BE2C (cell line): ENCODE results near the gene NOLC1. TPM values are rescaled to one million over a fixed set of nuclear protein-coding genes. Genes with fewer than 3 reads are reported as not detected.

Source experiments
- DNase-seq: peaks from one replicate; pipeline ENCODE4 v3.0.0-alpha.2; 2020
- H3K27me3 ChIP-seq: fragments of 250-450 bp; sonication (Bioruptor Pico); 2 replicates; pipeline ENCODE4 v1.5.1; 2020; ENCODE audit warnings: mild to moderate bottlenecking
- H3K36me3 ChIP-seq: fragments of 250-450 bp; sonication (Bioruptor Pico); 2 replicates; pipeline ENCODE4 v1.5.1; 2020; ENCODE audit warnings: mild to moderate bottlenecking
- H3K4me1 ChIP-seq: fragments of 250-450 bp; sonication (Bioruptor Pico); 2 replicates; pipeline ENCODE4 v1.5.1; 2020
- H3K4me3 ChIP-seq: 2 replicates; pipeline ENCODE4 v1.5.1; 2011; ENCODE audit warnings: low read depth, low read length
- H3K9me3 ChIP-seq: fragments of 250-450 bp; sonication (Bioruptor Pico); 2 replicates; pipeline ENCODE4 v1.5.1; 2020
- polyA plus RNA-seq: library from polyadenylated mRNA; unstranded; fragments of >200 nt; gene quantifications from one replicate; pipeline ENCODE4 v1.2.1, GENCODE V29; 2012; ENCODE audit warnings: low read depth, missing spikeins; ENCODE audit not compliant: insufficient read length, insufficient read depth
- TF ChIP-seq, protein P1 (sequence below): IDR thresholded peaks from 2 replicates; pipeline ENCODE4 v1.5.1; 2012; ENCODE audit warnings: mild to moderate bottlenecking, low read depth, low read length

NOLC1 gene
- 250 TPM for polyA plus RNA-seq

DNA sequence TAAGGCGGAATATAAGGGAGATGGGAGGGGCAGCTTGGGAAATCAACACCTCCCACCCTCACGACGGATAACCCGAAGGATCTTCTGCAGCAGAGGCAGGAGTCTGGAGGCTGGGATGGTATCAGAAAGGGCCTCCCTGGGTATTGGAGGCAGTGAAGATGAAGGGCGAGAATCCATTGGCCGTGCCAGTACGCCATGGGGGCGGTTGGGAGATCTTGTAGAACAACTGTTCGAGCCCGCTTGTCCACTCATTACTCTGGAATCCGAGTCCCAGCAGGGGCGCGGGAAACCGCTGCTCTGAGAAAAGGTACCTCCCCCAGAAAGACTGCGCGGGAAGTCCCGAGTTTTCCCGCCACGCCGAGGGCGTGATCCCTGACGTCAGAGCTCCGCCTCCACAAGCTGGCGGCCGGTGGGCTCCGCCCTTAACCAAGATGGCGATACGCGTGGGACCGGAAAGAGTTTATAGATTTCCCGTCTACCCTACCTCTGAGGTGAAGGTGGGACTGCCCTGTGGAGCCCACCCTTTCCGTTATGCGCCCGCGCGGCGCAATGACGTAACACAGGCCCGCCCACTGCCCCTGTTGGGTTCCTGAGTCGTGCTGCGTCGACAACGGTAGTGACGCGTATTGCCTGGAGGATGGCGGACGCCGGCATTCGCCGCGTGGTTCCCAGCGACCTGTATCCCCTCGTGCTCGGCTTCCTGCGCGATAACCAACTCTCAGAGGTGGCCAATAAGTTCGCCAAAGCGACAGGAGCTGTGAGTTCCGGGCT, at the start of gene NOLC1:
NOLC1 (plus strand) TSS at position 616 of the 771 bp plus-strand sequence; CDS start at position 638, 22 bp downstream.
- Histone ChIP-seq H3K9me3 (no peaks in the 10 kb centered on the region), H3K4me3 (peak within 1 kb of the TSS; percentile 99), H3K4me1 (peaks cover 9% of the 10 kb centered on the region), H3K36me3 (peaks cover 82% of the 10 kb centered on the region), H3K27me3 (no peaks in the 10 kb centered on the region)
- DNase-seq = peak; percentile 97
- TF ChIP-seq, protein P1, sequence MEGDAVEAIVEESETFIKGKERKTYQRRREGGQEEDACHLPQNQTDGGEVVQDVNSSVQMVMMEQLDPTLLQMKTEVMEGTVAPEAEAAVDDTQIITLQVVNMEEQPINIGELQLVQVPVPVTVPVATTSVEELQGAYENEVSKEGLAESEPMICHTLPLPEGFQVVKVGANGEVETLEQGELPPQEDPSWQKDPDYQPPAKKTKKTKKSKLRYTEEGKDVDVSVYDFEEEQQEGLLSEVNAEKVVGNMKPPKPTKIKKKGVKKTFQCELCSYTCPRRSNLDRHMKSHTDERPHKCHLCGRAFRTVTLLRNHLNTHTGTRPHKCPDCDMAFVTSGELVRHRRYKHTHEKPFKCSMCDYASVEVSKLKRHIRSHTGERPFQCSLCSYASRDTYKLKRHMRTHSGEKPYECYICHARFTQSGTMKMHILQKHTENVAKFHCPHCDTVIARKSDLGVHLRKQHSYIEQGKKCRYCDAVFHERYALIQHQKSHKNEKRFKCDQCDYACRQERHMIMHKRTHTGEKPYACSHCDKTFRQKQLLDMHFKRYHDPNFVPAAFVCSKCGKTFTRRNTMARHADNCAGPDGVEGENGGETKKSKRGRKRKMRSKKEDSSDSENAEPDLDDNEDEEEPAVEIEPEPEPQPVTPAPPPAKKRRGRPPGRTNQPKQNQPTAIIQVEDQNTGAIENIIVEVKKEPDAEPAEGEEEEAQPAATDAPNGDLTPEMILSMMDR = no peak

- Histone ChIP-seq H3K27me3 (no peaks in the 10 kb centered on the region), H3K9me3 (no peaks in the 10 kb centered on the region), H3K36me3 (peaks cover 13% of the 10 kb centered on the region), H3K4me3 (no peak overlapping the region), H3K4me1 (no peaks in the 10 kb centered on the region)
- TF ChIP-seq, protein P1 = no peak
- no peak for DNase-seq
Observed at GRCh38 chr10:102102421-102102820, 49.8 kb upstream of the NOLC1 start.

DNA sequence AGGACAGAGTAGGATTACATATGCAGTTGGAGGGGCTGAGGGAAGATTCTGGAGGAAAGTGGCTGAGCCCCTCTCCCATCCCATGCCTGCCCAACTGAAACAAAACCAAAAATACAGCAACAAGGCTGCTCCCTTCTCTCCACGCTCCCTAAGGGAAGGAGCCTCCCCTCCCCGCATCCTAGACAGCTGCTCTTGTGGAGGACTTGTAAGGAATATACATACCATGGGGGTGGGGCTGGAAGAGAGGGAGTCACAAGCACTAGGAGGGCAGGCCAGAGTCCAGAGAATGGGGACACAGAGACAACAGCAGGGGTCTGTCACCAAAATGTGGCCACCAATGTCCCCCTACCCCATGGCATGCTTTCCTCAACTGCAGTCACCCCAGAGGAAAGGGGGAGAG, 45.2 kb upstream of the NOLC1 start:
- TF ChIP-seq, protein P1 = no peak
- no peak overlapping the region for H3K4me3 ChIP-seq
- peaks cover 57% of the 10 kb centered on the region for H3K36me3 ChIP-seq
- DNase-seq = no peak
- no peaks in the 10 kb centered on the region for H3K27me3 ChIP-seq
- H3K4me1 ChIP-seq = no peaks in the 10 kb centered on the region
- no peaks in the 10 kb centered on the region for H3K9me3 ChIP-seq

GRCh38 chr10:102109166-102110116, 42.7 kb upstream of the NOLC1 start:
- Histone ChIP-seq H3K36me3 (peaks cover 51% of the 10 kb centered on the region), H3K27me3 (no peaks in the 10 kb centered on the region), H3K4me1 (peaks cover 7% of the 10 kb centered on the region), H3K9me3 (no peaks in the 10 kb centered on the region), H3K4me3 (no peak overlapping the region)
- no peak for DNase-seq
- TF ChIP-seq, protein P1 = no peak

GRCh38 chr10:102111276-102111675, 40.9 kb upstream of the NOLC1 start:
- no peak overlapping the region for H3K4me3 ChIP-seq
- peaks cover 51% of the 10 kb centered on the region for H3K36me3 ChIP-seq
- H3K9me3 ChIP-seq = no peaks in the 10 kb centered on the region
- DNase-seq = no peak
- no peaks in the 10 kb centered on the region for H3K27me3 ChIP-seq
- TF ChIP-seq, protein P1 = no peak
- peaks cover 16% of the 10 kb centered on the region for H3K4me1 ChIP-seq
